ENCODE data around the gene C15orf39. TPM values are rescaled to one million over a fixed set of nuclear protein-coding genes. Genes with fewer than 3 reads are reported as not detected.
"Not testable (repeated sequence)": the region's sequence is repeated elsewhere in the genome, so short reads cannot be mapped to it uniquely, and the experiment has no call there.

Gene C15orf39
- total RNA-seq, 2 donors from 2014 or later, result 17.9 to 96.3 TPM

DNA sequence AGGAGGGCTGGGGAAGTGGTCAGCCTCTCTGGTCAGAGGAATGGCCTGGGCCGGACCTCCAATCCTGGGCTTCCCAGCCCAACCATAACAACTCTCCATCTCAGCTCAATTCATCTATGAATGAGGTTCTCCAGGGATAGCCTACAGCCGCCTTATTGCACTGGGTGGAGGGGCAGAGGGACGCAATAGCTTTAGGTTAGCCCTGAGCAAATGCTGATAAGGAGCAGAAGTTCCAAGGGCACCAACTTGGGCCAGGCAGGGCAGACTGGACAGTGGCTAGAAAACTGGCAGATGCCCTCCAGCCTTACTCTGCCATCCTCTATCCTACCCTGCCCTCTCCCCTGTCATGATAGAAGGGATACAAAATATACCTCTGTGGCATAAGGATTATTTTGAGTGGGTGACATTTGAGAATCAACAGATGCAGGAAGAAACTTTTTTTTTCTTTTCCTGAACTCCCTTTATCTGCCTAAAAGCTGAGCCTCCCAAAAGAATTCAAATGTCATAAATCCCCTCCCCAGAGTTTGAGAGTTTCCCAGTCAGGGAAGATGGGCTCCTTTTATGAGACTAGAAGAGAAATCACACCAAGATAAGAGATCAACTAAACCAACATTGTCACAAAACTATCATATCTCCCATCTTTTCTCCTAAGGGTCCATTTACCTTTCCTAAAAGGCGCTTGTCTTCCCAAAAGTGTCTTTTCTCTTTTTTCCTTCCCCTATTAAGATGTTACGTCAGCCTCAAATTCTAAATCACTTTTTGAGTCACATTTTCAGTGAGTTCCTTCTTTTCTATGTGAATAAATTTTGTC is 40.4 kb upstream of the C15orf39 start:
- Histone ChIP-seq H3K27me3 (replicated peaks; ENCODE audit: insufficient read depth) (no peaks in the 10 kb centered on the region), H3K36me3 (no peaks in the 10 kb centered on the region), H3K27ac (no peak overlapping the region), H3K4me3 (no peak overlapping the region), H3K9me3 (no peaks in the 10 kb centered on the region), H3K4me1 (replicated peaks) (no peaks in the 10 kb centered on the region)
- TF ChIP-seq POLR2A (IDR thresholded peaks at IDR 0.05) (no peak), POLR2AphosphoS5 (IDR thresholded peaks at IDR 0.05) (no peak), CTCF (IDR thresholded peaks at IDR 0.05) (no peak)
- intact Hi-C loops (cut with DNase I), result no loop called here
- 81% methylated on average over 5 of the region's 5 CpGs for WGBS
- no peak for DNase-seq (ENCODE audit: low spot score)

- Histone ChIP-seq H3K27me3 (replicated peaks; ENCODE audit: insufficient read depth) (no peaks in the 10 kb centered on the region), H3K27ac (no peak overlapping the region), H3K9me3 (no peaks in the 10 kb centered on the region), H3K4me3 (no peak overlapping the region), H3K4me1 (replicated peaks) (no peaks in the 10 kb centered on the region), H3K36me3 (no peaks in the 10 kb centered on the region)
- no peak for DNase-seq (ENCODE audit: low spot score)
- intact Hi-C loops (cut with DNase I), result no loop called here
- 68% methylated on average over 4 of the region's 4 CpGs for WGBS
- TF ChIP-seq POLR2A (IDR thresholded peaks at IDR 0.05) (no peak), POLR2AphosphoS5 (IDR thresholded peaks at IDR 0.05) (no peak), CTCF (IDR thresholded peaks at IDR 0.05) (no peak)
Measured at GRCh38 chr15:75161917-75162414, 39.7 kb upstream of the C15orf39 start.

DNA sequence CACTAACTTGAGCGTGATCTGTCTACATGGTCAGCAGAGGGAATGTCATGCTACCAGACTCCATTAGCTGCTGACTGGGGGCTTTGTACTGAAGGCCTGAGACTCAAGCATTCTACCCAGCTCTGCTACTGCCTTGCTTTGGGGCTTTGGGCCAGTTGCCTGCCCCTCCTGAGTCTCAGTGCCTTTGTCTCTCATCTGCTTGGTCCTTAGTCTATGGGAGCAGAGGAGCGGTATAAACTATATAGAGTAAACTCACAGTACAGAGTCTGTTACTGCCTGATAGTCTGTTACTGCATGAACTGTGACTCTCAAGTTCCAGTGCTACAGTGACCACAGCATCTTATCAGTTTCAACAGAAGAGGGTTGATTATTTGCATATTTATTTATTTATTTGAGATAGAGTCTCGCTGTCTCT is 38.5 kb upstream of the C15orf39 start:
- H3K27ac ChIP-seq, result no peak overlapping the region
- H3K36me3 ChIP-seq, result no peaks in the 10 kb centered on the region
- no peak for DNase-seq (ENCODE audit: low spot score)
- no peaks in the 10 kb centered on the region for H3K4me1 ChIP-seq (replicated peaks)
- intact Hi-C loops (cut with DNase I), result no loop called here
- no peaks in the 10 kb centered on the region for H3K27me3 ChIP-seq (replicated peaks; ENCODE audit: insufficient read depth)
- no peak for TF ChIP-seq POLR2A (IDR thresholded peaks at IDR 0.05)
- TF ChIP-seq POLR2AphosphoS5 (IDR thresholded peaks at IDR 0.05), result no peak
- TF ChIP-seq CTCF (IDR thresholded peaks at IDR 0.05), result no peak
- 91% methylated on average over 3 of the region's 3 CpGs for WGBS
- no peaks in the 10 kb centered on the region for H3K9me3 ChIP-seq
- no peak overlapping the region for H3K4me3 ChIP-seq

DNA sequence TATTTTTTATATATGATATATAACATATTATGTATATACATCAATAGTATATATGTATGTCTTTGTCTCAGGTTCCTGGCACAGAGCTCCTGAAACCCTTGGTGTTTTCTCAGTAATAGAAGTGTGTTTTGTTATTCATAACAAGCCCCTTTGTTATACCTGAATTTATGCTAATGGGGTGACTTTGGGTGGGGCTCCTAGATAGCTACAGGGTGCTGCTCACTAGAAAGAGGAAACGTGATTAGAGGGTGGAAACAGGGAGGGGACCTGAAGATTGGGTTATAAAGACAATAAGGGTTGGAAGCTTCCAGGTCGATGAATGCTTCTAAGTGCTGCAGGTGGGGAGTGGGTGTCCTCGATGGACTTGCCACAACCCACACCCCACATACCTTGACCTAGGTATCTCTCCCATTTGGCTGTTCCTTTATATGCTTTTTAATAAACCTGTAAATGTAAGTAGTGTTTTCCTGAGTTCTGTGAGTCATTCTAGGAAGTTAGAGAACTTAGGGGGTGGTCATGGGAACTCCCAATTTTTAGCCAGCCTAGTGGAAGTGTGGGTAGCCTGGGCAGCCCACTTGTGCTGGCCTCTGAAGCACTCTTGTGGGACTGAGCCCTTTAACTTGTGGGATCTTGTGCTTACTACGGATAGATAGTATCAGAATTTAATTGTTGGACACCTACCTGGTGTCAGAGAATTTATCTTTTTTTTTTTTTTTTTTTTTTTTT is 36.9 kb upstream of the C15orf39 start:
- 64% methylated on average over 4 of the region's 4 CpGs for WGBS
- DNase-seq (ENCODE audit: low spot score), result no peak
- no peaks in the 10 kb centered on the region for H3K4me1 ChIP-seq (replicated peaks)
- H3K9me3 ChIP-seq, result no peaks in the 10 kb centered on the region
- no peak overlapping the region for H3K4me3 ChIP-seq
- TF ChIP-seq POLR2A (IDR thresholded peaks at IDR 0.05) (no peak), CTCF (IDR thresholded peaks at IDR 0.05) (no peak)
- no peaks in the 10 kb centered on the region for H3K36me3 ChIP-seq
- no peaks in the 10 kb centered on the region for H3K27me3 ChIP-seq (replicated peaks; ENCODE audit: insufficient read depth)
- no peak overlapping the region for H3K27ac ChIP-seq
- intact Hi-C loops (cut with DNase I), result no loop called here

DNA sequence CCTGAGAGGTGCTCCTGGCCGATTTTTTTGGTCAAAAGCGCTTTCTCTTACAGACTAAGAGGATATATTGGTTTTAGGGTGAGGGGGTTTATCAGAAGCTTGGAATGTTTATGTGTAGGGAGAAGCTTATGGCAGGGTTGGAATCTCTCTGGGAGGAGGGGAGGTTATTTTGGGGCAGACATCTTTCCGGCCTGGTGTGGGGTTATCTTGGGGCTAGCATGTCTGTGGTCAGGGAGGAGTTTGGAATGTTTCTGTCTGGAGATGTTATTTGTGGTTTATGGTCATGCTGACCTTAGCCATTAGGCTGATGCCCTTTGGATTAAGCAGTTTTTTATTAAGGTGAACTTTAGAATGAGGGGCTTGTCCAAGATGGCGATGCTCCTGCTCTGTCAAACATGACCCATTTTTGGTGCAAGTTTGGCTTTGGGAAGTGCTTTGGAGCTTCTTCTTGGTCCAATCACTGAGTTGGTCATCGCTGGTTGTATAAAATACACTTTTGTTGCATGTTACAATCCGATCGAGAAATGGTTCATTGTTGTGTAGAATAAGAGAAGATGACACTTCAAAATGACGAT is 35.1 kb upstream of the C15orf39 start:
- H3K4me3 ChIP-seq; H3K9me3 ChIP-seq; H3K27ac ChIP-seq; intact Hi-C loops (cut with DNase I); H3K27me3 ChIP-seq (replicated peaks; ENCODE audit: insufficient read depth); DNase-seq (ENCODE audit: low spot score); H3K4me1 ChIP-seq (replicated peaks); H3K36me3 ChIP-seq: not testable (repeated sequence)
- 80% methylated on average over 8 of the region's 8 CpGs for WGBS

All from prostate gland (tissue), 2 donors.